ENCODE data around the gene YES1.
"Not testable (repeated sequence)": the region's sequence is repeated elsewhere in the genome, so short reads cannot be mapped to it uniquely, and the experiment has no call there.

YES1 gene

DNA sequence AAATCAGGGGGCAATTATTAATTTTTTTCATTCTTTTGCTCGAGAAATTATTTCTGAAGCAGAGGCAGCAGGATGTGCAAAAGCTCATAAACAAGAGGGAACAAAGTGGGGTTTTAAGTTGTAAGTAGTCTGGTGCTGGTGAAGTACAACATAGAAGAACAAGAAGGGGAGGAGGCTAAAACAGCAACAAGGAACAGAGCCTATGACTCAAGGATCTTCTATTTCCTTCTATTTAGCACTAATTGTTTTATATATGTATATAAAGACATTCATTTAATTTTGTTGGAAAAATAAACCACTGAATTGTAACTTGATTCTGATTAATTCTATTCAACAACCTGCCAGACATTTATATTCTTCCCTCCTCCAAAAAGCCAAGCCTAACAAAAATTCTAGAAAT, 35.0 kb downstream of the YES1 start:
- Mint-ChIP-seq H3K4me1 (ENCODE audit: low read depth) (peaks cover 19% of the 10 kb centered on the region), H3K4me3 (no peak overlapping the region), H3K9me3 (no peaks in the 10 kb centered on the region), H3K27me3 (no peaks in the 10 kb centered on the region), H3K36me3 (ENCODE audit: low read depth) (peaks cover 24% of the 10 kb centered on the region), H3K27ac (no peak overlapping the region)

DNA sequence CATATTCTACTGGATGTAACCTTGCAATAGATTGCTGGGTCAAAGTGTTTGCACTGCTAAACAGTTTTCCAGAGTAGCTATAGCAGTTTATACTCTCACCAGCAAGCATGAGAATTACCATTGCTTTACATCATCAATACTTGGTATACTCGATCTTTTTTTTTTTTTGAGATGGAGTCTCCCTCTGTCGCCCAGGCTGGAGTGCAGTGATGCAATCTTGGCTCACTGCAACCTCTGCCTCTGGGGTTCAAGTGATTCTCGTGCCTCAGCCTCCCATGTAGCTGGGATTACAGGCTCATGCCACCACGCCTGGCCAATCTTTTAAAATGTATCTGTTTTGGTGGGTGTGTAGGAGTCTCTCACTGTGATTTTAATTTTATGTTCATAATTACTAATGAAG, 36.0 kb downstream of the YES1 start:
- Mint-ChIP-seq H3K4me1 (ENCODE audit: low read depth) (peaks cover 18% of the 10 kb centered on the region), H3K36me3 (ENCODE audit: low read depth) (peaks cover 24% of the 10 kb centered on the region)
- H3K9me3 Mint-ChIP-seq, H3K4me3 Mint-ChIP-seq, H3K27me3 Mint-ChIP-seq, H3K27ac Mint-ChIP-seq: not testable (repeated sequence)

DNA sequence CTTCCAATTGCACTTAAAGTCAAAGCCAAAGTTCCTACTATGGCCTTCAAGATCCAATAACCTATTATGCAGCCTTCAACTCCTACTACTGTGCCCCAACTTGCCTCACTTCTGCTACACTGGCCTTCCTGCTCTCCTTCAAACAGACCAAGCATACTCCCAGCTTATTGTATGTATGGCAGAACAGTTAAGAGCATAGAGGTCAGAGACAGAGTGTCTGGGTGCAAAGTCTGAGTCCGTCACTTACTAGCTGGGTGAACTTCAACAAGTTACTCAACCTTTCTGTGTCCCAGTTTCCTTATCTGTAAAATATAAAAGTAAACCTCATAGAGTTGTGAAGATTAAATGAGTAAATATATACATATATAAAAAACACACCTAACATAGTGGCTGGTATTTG, 37.2 kb downstream of the YES1 start:
- Mint-ChIP-seq H3K9me3 (no peaks in the 10 kb centered on the region), H3K27me3 (no peaks in the 10 kb centered on the region), H3K4me1 (ENCODE audit: low read depth) (peaks cover 17% of the 10 kb centered on the region), H3K36me3 (ENCODE audit: low read depth) (peaks cover 29% of the 10 kb centered on the region), H3K4me3 (no peak overlapping the region), H3K27ac (no peak overlapping the region)

DNA sequence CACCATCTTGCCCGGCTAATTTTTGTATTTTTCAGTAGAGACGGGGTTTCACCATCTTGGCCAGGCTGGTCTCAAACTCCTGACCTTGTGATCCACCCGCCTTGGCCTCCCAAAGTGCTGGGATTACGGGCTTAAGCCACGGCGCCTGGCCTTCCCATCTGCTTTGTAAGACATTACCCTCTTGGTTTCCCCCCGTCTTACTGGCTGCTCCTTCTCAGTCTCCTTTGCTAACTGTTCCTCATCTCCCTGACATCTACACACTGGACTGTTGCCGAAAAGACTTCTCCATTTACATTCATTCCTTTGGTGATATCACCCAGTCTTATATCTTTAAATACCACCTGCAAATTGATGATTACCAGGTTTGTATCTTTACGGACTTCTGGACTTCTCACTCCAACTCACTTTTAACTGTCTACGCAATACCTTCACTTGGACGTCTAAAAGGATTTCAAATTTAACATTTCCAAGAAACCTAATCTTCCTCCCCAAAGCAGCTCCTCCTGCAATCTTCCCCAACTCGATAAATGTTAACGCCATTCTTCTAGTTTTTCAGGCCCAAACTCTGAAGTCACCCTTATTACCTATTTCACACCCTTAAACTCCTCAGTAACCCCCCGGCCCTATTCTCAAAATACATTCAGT, 37.9 kb downstream of the YES1 start:
- Mint-ChIP-seq H3K27ac (no peak overlapping the region), H3K4me1 (ENCODE audit: low read depth) (peaks cover 17% of the 10 kb centered on the region), H3K9me3 (no peaks in the 10 kb centered on the region), H3K4me3 (no peak overlapping the region), H3K36me3 (ENCODE audit: low read depth) (peaks cover 29% of the 10 kb centered on the region), H3K27me3 (no peaks in the 10 kb centered on the region)

DNA sequence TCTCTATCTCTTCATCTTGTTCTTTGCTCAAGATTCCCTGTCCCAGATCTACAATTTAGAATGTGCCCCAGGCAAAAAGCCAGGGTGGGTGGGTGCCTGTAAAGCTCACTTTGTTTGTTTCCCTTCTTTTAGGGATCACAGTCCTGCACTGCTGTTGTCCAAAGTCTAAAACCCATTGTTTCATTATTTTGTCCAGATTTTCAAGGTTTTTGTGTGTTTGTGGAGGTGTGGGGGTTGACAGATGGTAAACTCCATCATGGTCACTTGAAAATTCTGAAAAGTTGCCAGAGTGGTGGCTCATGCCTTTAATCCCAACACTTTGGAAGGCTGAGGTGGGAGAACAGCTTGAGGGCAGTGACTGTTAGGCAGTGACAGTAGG, 41.5 kb downstream of the YES1 start:
- Mint-ChIP-seq H3K4me1 (ENCODE audit: low read depth) (peaks cover 14% of the 10 kb centered on the region), H3K27ac (no peak overlapping the region), H3K9me3 (no peaks in the 10 kb centered on the region), H3K36me3 (ENCODE audit: low read depth) (peaks cover 20% of the 10 kb centered on the region), H3K27me3 (no peaks in the 10 kb centered on the region), H3K4me3 (no peak overlapping the region)

DNA sequence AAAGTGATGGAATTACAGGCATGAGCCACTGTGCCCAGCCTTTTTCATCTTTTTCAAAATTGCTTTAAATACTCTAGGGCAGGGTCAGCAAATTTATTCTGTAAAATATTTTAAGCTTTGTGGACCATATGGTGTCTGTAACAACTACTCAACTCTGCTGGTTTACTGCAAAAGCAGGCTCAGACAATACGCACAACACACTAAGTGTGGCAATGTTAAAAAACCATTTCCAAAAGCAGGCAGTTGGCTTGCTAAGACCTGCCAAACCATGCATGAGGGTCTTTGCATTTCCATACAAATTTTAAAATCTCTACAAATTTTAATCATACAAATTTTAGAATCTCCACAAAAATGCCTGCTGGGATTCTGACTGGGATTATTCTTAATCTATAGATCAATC, 44.1 kb downstream of the YES1 start:
- Mint-ChIP-seq H3K9me3 (no peaks in the 10 kb centered on the region), H3K36me3 (ENCODE audit: low read depth) (peaks cover 9% of the 10 kb centered on the region), H3K27ac (no peak overlapping the region), H3K4me1 (ENCODE audit: low read depth) (peaks cover 15% of the 10 kb centered on the region), H3K4me3 (no peak overlapping the region), H3K27me3 (no peaks in the 10 kb centered on the region)

DNA sequence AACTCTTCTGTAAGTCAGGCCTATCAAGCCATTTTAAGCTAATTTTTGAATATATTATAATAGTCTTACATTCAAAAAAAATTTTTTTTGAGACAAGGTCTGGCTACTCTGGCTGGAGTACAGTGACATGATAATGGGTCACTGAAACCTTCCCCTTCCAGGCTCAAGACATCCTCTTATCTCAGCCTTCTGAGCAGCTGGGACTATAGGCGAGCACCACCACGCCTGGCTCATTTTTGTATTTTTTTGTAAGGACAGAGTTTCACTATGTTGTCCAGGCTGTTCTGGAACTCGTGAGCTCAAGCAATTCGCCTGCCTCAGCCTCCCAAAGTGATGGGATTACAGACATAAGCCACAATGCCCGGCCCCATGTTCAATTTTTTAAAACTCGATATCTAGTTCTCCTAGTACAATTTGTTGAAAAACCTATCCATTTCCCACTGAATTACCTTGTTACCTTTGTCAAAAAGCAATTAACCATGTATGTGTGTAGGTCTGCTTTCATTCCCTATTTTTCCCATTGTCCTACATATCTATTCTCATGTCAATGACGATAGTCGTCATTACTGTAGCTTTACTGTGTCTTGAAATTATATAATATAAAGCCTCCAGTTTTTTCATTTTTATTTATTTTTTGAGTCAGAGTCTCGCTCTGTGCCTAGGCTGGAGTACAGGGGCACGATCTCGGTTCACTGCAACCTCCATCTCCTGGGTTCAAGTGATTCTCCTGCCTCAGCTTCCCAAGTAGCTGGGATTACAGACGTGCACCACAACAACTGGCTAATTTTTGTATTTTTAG, 44.8 kb downstream of the YES1 start:
- Mint-ChIP-seq H3K4me1 (ENCODE audit: low read depth) (peaks cover 12% of the 10 kb centered on the region), H3K27ac (no peak overlapping the region), H3K36me3 (ENCODE audit: low read depth) (peaks cover 5% of the 10 kb centered on the region), H3K27me3 (no peaks in the 10 kb centered on the region), H3K4me3 (no peak overlapping the region), H3K9me3 (no peaks in the 10 kb centered on the region)

DNA sequence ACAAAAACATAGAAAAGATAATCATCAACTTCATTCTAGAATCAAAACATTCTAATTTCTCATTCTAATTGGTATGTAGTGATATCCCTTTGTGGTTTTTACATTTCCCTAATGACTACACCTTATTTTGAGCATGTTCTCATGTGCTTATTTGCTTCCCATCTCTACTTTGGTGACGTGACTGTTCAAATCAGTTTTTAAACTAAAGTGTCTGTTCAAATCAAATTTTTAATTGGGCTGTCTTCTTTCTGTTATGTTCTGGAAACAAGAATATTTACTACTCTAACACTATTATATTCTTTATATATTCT, 45.5 kb downstream of the YES1 start:
- Mint-ChIP-seq H3K4me1 (ENCODE audit: low read depth) (peaks cover 12% of the 10 kb centered on the region), H3K27me3 (no peaks in the 10 kb centered on the region), H3K9me3 (no peaks in the 10 kb centered on the region), H3K36me3 (ENCODE audit: low read depth) (peaks cover 7% of the 10 kb centered on the region), H3K27ac (no peak overlapping the region), H3K4me3 (no peak overlapping the region)

DNA sequence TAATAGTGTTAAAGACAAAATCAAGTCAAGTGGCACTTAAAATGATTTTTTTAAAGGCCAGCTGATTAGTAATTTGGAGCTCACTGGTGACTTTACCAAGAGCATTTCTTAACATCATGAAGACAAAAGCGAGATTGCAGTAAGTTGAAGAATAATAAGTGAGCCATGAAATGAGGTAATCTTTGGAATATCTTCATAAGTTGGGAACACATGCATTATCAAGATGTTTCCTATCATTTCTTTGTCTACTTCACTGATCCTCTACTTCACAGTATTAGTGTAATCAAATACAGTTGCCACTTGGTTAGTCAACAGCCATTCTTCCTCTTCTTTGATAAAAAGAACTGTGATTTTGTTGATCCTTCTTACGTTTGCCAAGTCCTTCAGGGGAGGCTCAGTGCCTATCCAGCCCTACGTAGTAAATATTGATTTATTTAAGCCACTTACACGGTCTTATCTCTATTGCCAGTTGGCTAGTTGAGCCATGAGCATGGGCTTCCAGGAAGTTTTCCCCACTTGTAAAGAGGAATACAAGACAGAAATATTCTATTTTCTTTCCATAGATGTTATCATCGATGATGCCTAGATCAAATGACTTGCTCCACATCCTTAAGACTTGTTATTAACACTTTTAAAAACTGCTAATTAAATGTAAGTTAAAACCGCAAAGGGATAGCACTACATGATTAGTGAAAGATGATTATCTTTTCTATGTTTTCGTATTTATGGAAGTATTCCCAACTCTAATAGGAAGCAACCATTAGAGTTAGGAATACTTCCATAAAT, 46.1 kb downstream of the YES1 start:
- H3K4me3 Mint-ChIP-seq: no peak overlapping the region
- H3K27me3 Mint-ChIP-seq: no peaks in the 10 kb centered on the region
- peaks cover 13% of the 10 kb centered on the region for H3K4me1 Mint-ChIP-seq (ENCODE audit: low read depth)
- no peaks in the 10 kb centered on the region for H3K9me3 Mint-ChIP-seq
- H3K36me3 Mint-ChIP-seq (ENCODE audit: low read depth): peaks cover 9% of the 10 kb centered on the region
- H3K27ac Mint-ChIP-seq: no peak overlapping the region

DNA sequence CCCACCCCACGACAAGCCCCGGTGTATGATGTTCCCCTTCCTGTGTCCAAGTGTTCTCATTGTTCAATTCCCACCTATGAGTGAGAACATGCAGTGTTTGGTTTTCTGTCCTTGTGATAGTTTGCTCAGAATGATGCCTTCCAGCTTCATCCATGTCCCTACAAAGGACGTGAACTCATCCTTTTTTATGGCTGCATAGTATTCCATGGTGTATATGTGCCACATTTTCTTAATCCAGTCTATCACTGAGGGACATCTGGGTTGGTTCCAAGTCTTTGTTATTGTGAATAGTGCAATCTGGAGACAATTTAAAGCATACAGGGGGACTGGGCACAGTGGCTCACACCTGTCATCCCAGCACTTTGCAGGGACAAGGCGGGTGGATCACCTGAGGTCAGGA, 52.2 kb downstream of the YES1 start:
- H3K27ac Mint-ChIP-seq; H3K9me3 Mint-ChIP-seq; H3K4me1 Mint-ChIP-seq (ENCODE audit: low read depth); H3K4me3 Mint-ChIP-seq; H3K27me3 Mint-ChIP-seq: not testable (repeated sequence)
- H3K36me3 Mint-ChIP-seq (ENCODE audit: low read depth): peaks cover 14% of the 10 kb centered on the region

DNA sequence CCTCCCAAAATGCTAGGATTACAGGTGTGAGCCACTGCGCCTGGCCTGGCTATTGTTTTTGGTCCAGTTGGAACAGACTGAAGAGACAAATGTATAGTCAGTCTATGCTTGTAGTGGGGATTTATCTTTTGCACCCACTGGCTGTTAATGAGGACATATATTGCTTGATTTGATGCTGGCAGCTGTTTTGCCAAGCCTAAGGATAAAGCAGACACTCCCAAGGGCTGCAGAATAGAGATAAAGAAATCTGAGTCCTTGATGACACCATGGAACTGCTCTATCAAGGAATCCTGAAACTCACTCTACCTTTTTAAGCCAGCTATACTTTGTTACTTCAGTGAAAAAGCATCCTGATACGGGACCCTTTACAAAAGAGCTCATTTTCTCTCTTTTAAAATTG, 56.5 kb downstream of the YES1 start:
- no peak overlapping the region for H3K27ac Mint-ChIP-seq
- H3K4me3 Mint-ChIP-seq: no peak overlapping the region
- H3K27me3 Mint-ChIP-seq: no peaks in the 10 kb centered on the region
- H3K9me3 Mint-ChIP-seq: no peaks in the 10 kb centered on the region
- H3K36me3 Mint-ChIP-seq (ENCODE audit: low read depth): peaks cover 13% of the 10 kb centered on the region
- no peaks in the 10 kb centered on the region for H3K4me1 Mint-ChIP-seq (ENCODE audit: low read depth)

DNA sequence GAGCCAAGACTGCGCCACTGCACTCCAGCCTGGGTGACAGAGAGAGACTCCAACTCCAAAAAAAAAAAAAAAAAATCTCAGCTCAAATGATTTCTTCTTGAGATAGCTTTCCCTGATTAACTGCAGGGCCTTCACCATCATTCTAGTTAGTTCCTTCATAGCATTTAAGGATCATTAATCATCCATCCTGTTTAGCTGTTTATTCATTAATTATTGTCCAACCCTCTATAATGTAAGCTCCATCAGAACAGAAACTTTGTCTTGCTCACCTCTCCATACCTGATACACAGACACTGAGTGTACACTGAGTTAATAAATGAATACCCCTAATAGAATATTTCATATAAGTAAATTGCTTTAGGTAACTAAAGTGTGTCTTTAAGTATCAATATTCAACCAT, 57.4 kb downstream of the YES1 start:
- Mint-ChIP-seq H3K9me3 (no peaks in the 10 kb centered on the region), H3K36me3 (ENCODE audit: low read depth) (peaks cover 9% of the 10 kb centered on the region), H3K4me3 (no peak overlapping the region), H3K27ac (no peak overlapping the region), H3K27me3 (no peaks in the 10 kb centered on the region), H3K4me1 (ENCODE audit: low read depth) (no peaks in the 10 kb centered on the region)

DNA sequence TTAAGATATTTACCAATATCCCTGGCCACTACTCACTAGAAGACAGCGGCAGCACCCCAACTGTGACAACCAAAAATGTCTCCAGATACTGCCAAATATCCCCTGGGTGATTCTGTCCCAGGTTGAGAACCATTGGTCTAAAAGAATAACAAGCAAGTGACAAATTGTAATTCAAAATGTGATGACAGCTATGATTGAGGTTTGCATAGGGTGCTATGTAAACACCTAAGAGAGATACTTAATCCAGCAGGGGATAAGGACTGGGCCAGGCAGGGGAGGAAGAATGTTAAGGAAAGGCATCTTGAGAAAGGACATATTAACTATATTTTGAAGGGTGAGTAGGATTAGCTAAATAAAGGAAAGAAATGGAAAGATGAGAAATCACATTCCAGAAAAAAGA, 61.6 kb downstream of the YES1 start:
- Mint-ChIP-seq H3K4me3 (no peak overlapping the region), H3K9me3 (no peaks in the 10 kb centered on the region), H3K4me1 (ENCODE audit: low read depth) (no peaks in the 10 kb centered on the region), H3K27ac (no peak overlapping the region), H3K36me3 (ENCODE audit: low read depth) (peaks cover 14% of the 10 kb centered on the region), H3K27me3 (no peaks in the 10 kb centered on the region)

DNA sequence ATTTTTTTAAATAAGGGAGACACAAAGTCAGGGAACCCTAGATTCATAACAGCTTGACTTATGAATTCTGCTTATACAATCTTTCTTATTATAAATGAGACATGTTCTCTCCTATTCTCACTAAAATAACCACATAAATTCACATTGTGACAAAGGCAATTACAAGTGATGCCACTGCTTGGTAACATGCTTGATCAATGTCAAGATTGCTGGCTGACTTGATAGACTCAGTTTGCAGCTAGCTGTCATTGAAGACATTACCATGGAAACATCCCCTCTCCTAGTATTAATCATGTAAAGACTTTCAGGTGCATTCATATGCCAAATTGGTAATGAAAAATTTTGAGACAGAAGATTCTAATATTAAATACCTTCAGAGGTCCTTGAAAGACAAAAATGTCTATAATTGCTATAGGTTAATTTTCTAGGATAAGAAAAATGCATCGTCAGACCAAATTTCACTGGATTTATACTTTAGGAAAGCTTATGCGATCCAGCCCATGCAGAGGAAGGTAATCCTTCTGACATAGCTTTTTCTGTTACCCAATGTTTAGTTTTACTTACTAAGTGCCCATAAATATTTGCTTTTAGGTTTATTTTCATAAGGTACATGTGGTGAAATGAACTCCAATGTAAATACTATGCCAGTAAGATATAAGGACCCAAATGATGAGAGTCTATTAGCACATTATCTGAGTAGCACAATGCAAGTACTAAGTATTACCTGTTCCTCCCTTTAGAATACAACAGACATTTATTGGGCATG, 67.0 kb downstream of the YES1 start:
- Mint-ChIP-seq H3K36me3 (ENCODE audit: low read depth) (peaks cover 34% of the 10 kb centered on the region), H3K4me3 (no peak overlapping the region), H3K9me3 (no peaks in the 10 kb centered on the region), H3K4me1 (ENCODE audit: low read depth) (peaks cover 4% of the 10 kb centered on the region), H3K27ac (no peak overlapping the region), H3K27me3 (no peaks in the 10 kb centered on the region)

DNA sequence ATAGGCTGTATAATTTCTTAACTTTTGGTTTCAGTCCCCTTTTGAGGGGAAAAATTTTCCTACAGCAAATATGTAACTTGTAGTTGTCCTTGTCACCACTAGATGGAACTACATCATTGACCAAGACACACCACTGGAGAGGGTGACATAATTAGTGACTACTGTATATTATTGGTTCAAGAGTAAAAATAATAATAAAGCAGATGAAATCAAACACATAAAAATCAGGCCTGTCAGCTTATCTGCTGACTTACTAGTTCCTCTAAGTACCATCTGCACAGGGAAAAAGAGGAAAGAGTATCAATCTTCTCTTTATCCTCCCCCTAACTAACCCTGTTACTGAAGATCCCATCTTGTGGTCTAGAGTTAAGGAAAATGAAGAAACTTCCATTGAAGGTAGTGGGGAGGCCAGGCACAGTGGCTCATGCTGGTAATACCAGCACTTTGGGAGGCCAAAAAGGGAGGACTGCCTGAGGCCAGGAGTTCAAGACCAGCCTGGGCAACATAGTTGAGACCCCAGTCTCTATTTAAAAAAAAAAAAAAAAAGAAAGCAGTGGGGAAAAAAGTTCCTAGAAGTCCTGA, 70.0 kb downstream of the YES1 start:
- H3K27ac Mint-ChIP-seq: no peak overlapping the region
- no peak overlapping the region for H3K4me3 Mint-ChIP-seq
- H3K4me1 Mint-ChIP-seq (ENCODE audit: low read depth): peaks cover 4% of the 10 kb centered on the region
- no peaks in the 10 kb centered on the region for H3K27me3 Mint-ChIP-seq
- no peaks in the 10 kb centered on the region for H3K9me3 Mint-ChIP-seq
- H3K36me3 Mint-ChIP-seq (ENCODE audit: low read depth): peaks cover 43% of the 10 kb centered on the region
